Posterior cingulate gyrus (tissue), 11 donors: ENCODE results near the gene RNF144A.
"Not testable (repeated sequence)": the region's sequence is repeated elsewhere in the genome, so short reads cannot be mapped to it uniquely, and the experiment has no call there.

Experiments used
- DNase-seq, 10 donors: peaks; one replicate each; pipeline versions ENCODE4 v3.0.0 to v3.0.0-alpha.2; 2020 to 2021; ENCODE audit warnings: mixed read lengths in 3 of 10
- intact Hi-C: fragments of 100-400 bp; cut with DNase I; formaldehyde crosslinking; loops from one replicate; pipeline ENCODE4 v1.15.1; 2023

RNF144A gene, protein sequence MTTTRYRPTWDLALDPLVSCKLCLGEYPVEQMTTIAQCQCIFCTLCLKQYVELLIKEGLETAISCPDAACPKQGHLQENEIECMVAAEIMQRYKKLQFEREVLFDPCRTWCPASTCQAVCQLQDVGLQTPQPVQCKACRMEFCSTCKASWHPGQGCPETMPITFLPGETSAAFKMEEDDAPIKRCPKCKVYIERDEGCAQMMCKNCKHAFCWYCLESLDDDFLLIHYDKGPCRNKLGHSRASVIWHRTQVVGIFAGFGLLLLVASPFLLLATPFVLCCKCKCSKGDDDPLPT

GRCh38 chr2:6917071-6917760, at the start of gene RNF144A:
RNF144A (plus strand) TSS chr2:6917412; CDS start chr2:6996927, 79,515 bp downstream.
- intact Hi-C loops = loop anchor here (1.0 to 5.0 kb wide), 2 partner anchors 95 to 127 kb away; no protein-coding TSS in a partner anchor
- DNase-seq = peak; percentile 54 to 96 (median 69)

DNA sequence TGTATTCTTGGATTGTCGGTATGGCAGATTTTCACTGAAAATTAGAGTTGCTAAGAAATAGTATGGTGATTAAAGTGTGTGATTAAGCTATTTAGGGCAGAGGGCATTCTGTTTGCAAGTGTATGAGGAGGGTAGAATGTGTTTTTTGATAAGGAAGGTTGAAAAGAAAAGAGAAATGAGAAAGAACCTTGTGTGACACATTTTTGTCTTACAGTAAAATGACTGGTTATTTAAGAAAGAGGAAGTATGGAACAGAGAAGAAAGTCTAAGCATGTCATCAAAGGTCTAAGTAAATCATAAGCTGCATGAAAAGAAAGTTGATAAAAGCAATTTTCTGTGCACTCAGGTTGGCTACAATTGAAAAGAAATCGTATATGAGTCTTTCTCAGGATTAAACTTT, 44.8 kb upstream of the RNF144A start:
- intact Hi-C loops = no loop called here
- no peak for DNase-seq

DNA sequence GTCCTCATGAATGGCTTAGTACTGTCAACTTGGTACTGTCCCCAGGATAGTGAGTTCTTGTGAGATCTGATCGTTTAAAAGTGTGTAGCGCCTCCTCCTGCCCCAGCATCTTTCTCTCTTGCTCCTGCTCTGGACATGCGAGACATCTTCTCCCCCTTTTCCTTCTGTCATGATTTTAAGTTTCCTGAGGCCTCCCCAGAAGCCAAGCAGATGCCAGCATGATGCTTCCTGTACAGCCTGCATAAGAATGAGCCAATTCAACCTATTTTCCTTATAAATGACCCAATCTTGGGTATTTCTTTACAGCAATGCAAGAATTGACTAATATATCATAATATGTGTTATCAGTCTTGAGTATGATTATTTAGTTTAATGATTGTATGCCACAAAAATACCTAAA, 43.2 kb upstream of the RNF144A start:
- intact Hi-C loops = no loop called here
- DNase-seq = no peak

- no peak for DNase-seq
- intact Hi-C loops = no loop called here
Observed at GRCh38 chr2:6876309-6876708, 40.9 kb upstream of the RNF144A start.

GRCh38 chr2:6877402-6878304, 39.6 kb upstream of the RNF144A start, which contains the start of gene RSAD2:
RSAD2 (plus strand) TSS chr2:6877777; CDS start chr2:6877801, 24 bp downstream.
- no peak for DNase-seq
- intact Hi-C loops = no loop called here

GRCh38 chr2:6878549-6878948, 38.7 kb upstream of the RNF144A start:
- DNase-seq = no peak
- intact Hi-C loops = no loop called here

GRCh38 chr2:6879011-6879410, 38.2 kb upstream of the RNF144A start:
- intact Hi-C loops = no loop called here
- DNase-seq = no peak

- intact Hi-C loops = no loop called here
- no peak for DNase-seq
Observed at GRCh38 chr2:6880200-6880733, 36.9 kb upstream of the RNF144A start.

DNA sequence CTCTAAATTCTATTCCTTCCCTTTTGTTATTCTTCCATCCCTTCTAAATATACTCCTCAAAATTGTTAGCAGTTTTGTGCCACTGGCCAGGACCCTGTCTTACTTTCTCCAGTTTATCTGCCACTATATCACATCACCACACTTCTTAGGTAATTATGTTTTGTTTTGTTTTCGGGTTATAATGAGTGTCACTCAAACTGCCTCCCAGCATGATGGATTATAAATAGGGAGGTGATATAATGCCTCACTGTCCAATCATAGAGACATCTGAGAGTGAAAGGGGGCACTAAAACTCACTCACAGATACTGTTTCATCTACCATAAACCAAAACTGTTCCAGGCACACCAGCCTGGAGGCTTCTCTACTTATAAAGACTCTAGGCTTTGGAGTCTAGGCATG, 36.2 kb upstream of the RNF144A start:
- intact Hi-C loops = no loop called here
- no peak for DNase-seq

DNA sequence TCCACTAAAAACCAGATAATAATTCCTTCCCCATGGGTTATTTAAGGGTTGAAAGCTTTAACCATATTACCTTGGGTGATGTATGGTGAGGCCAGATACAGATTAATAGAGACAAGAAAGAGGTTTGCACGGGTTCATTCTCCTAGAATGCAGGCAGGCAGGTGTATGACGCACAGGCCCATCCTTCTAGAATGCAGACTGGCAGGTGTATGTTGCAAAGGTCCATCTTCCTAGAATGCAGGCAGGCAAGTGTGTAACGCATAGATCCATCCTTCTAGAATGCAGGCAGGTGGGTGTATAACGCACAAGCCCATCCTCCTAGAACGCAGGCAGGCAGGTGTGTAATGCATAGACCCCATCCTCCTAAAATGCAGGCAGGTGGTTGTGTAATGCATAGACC, 35.7 kb upstream of the RNF144A start:
- no peak for DNase-seq
- intact Hi-C loops = no loop called here

DNA sequence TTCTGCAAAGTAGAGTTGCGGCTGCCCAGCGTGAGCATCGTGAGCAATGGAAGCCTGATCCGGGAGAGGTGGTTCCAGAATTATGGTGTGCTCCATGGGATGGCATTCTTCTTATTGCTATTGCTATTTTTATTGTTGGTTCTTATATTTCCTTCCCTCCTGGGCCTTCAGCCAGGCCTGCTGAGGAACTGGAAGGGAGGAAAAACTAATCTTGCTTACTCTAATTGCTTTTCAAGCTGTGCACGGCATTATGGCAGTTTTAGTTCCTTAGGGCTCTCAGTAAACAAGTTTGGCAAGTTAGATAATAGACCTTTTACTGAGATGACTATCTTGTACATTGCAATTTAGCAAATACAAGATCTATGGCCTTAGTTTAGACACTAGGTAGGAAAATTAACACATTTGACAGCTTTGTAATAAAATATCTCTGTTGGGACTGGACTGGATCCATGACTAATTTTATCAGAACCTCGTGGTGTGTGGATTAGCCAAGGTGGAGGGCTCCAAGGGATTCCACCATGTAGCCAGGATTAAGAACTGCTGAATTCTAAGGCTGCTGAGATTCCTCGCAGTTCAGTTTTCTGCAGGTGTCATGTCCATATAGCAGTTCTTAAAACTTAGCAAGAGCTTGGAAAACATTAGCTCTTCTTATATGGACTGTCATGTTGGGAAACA, 33.6 kb upstream of the RNF144A start:
- intact Hi-C loops = no loop called here
- no peak for DNase-seq

- intact Hi-C loops = no loop called here
- DNase-seq = no peak
Observed at GRCh38 chr2:6885551-6885950, 31.7 kb upstream of the RNF144A start.

- intact Hi-C loops = no loop called here
- no peak for DNase-seq
Observed at GRCh38 chr2:6885968-6886367, 31.2 kb upstream of the RNF144A start.

GRCh38 chr2:6887751-6888192, 29.4 kb upstream of the RNF144A start:
- intact Hi-C loops = no loop called here
- DNase-seq = no peak

- intact Hi-C loops = no loop called here
- DNase-seq = no peak
Observed at GRCh38 chr2:6888724-6889123, 28.5 kb upstream of the RNF144A start.

DNA sequence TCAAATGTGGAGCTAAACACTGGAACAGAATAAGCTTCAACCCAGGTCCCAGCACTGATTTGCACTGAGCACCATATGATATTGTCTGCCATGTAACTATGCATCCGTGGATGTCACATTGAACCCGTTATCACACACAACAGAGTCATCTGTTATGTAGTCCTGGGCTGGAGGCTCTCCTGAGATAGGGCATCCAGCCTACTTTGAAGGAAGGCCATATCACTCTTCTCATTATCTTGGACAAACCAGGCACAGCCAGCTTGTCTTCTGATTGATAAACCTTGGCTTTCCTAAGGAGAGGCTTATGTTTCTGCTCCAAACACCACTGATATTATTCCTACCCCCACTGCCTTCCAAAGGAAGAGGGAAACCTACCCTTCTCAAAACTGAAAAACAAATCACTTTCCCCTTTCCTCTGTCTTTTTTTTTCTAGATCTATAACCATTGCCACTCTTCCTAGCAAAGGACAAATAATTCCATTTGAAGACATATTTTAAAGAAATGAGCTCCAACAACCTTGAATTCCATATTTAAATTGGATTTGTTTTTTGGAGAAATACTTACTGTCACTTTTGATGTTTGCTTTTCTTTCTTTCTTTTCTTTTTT, 23.2 kb upstream of the RNF144A start:
- intact Hi-C loops = no loop called here
- no peak for DNase-seq

DNA sequence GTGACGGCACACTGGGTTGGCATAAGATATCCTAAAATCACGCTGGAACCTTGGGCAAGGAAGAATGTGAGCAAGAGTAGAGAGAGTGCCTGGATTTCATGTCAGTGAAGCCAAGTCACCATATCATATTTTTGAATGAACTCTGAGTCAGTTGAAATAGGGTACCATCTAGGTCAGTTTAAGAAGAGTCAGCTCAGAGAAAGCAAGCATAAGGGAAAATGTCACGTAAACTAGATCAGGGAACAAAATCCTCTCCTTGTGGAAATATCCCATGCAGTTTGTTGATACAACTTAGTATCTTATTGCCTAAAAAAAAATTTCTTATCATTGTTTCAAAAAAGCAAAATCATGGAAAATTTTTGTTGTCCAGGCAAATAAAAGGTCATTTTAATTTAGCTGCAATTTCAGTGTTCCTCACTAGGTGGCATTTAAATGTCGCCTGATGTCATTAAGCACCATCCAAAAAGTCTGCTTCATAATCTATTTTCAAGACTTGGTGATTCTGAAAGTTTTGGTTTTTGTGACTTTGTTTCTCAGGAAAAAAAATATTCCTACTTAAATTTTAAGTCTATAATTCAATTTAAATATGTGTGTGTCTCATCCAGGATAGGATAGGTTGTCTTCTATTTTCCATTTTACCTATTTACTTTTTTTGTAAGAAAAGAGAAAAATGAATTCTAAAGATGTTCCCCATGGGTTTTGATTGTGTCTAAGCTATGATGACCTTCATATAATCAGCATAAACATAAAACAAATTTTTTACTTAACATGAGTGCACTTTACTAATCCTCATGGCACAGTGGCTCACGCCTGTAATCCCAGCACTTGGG, 20.1 kb upstream of the RNF144A start:
- intact Hi-C loops = loop anchor here (2.0 kb wide), 1 partner anchor 148 kb away; no protein-coding TSS in a partner anchor
- DNase-seq = no peak

DNA sequence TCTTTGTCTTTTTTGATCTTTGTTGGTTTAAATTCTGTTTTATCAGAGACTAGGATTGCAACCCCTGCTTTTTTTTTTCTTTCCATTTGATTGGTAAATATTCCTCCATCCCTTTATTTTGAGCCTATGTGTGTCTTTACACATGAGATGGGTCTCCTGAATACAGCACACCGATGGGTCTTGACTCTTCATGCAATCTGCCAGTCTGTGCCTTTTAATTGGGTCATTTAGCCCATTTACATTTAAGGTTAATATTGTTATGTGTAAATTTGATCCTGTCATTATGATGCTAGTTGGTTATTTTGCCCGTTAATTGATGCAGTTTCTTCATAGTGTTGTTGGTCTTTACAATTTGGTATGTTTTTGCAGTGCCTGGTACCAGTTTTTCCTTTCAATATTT, 14.6 kb upstream of the RNF144A start:
- DNase-seq, intact Hi-C loops: not testable (repeated sequence)

- intact Hi-C loops = no loop called here
- no peak for DNase-seq
Observed at GRCh38 chr2:6905668-6906067, 11.5 kb upstream of the RNF144A start.
